Parathyroid adenoma (tissue), 2 donors: ENCODE results near the gene SEMA4B.

Experiments
- H2AFZ ChIP-seq: fragments of 300-600 bp; sonication (generic); one replicate; pipeline ENCODE4 v1.7.0; 2017; ENCODE audit warnings: antibody characterized with exemption, mild to moderate bottlenecking
- H3K27ac ChIP-seq: fragments of 300-600 bp; sonication (generic); one replicate; pipeline ENCODE4 v1.7.0; 2017
- H3K27me3 ChIP-seq: fragments of 300-600 bp; sonication (generic); one replicate; pipeline ENCODE4 v1.7.0; 2017; ENCODE audit warnings: low read length; ENCODE audit not compliant: control insufficient read depth, insufficient read depth
- H3K36me3 ChIP-seq: fragments of 300-600 bp; sonication (generic); one replicate; pipeline ENCODE4 v1.7.0; 2017; ENCODE audit warnings: low read length; ENCODE audit not compliant: control insufficient read depth, insufficient read depth
- H3K4me1 ChIP-seq: fragments of 300-600 bp; sonication (generic); one replicate; pipeline ENCODE4 v1.7.0; 2017; ENCODE audit warnings: control low read depth
- H3K4me2 ChIP-seq: fragments of 300-600 bp; sonication (generic); one replicate; pipeline ENCODE4 v1.7.0; 2017; ENCODE audit warnings: low read length
- H3K4me3 ChIP-seq: fragments of 300-600 bp; sonication (generic); one replicate; pipeline ENCODE4 v1.7.0; 2017; ENCODE audit warnings: low read depth, low read length
- H3K79me2 ChIP-seq: fragments of 300-600 bp; sonication (generic); one replicate; pipeline ENCODE4 v1.7.0; 2017; ENCODE audit warnings: control low read depth
- H3K9ac ChIP-seq: fragments of 300-600 bp; sonication (generic); one replicate; pipeline ENCODE4 v1.7.0; 2017; ENCODE audit warnings: mild to moderate bottlenecking
- H3K9me3 ChIP-seq: fragments of 300-600 bp; sonication (generic); one replicate; pipeline ENCODE4 v1.7.0; 2017; ENCODE audit warnings: low read length; ENCODE audit not compliant: control insufficient read depth
- TF ChIP-seq, protein P1 (sequence below): fragments of 300-600 bp; sonication (generic); IDR thresholded peaks from one replicate; pipeline ENCODE4 v1.7.0; 2017; ENCODE audit warnings: antibody characterized with exemption, mild to moderate bottlenecking
- donor health status: primary hyperparathyroidism.

SEMA4B gene

DNA sequence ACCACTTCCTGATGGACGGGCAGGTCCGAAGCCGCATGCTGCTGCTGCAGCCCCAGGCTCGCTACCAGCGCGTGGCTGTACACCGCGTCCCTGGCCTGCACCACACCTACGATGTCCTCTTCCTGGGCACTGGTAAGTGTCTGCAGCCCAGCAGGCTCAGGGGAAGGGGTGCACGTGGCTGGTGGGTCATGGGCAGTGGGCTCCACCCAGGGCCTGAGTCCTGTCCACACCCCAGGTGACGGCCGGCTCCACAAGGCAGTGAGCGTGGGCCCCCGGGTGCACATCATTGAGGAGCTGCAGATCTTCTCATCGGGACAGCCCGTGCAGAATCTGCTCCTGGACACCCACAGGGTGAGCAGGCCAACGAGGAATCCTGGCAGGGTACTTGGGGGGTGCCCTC lies 23.9 kb downstream of the SEMA4B start:
- TF ChIP-seq, protein P1, sequence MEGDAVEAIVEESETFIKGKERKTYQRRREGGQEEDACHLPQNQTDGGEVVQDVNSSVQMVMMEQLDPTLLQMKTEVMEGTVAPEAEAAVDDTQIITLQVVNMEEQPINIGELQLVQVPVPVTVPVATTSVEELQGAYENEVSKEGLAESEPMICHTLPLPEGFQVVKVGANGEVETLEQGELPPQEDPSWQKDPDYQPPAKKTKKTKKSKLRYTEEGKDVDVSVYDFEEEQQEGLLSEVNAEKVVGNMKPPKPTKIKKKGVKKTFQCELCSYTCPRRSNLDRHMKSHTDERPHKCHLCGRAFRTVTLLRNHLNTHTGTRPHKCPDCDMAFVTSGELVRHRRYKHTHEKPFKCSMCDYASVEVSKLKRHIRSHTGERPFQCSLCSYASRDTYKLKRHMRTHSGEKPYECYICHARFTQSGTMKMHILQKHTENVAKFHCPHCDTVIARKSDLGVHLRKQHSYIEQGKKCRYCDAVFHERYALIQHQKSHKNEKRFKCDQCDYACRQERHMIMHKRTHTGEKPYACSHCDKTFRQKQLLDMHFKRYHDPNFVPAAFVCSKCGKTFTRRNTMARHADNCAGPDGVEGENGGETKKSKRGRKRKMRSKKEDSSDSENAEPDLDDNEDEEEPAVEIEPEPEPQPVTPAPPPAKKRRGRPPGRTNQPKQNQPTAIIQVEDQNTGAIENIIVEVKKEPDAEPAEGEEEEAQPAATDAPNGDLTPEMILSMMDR = no peak
- no peaks in the 10 kb centered on the region for H3K36me3 ChIP-seq

GRCh38 chr15:90225504-90226234 lies 24.5 kb downstream of the SEMA4B start:
- no peaks in the 10 kb centered on the region for H3K27me3 ChIP-seq
- no peaks in the 10 kb centered on the region for H3K36me3 ChIP-seq
- TF ChIP-seq, protein P1 = no peak
- no peak overlapping the region for H3K27ac ChIP-seq
- H3K9ac ChIP-seq = no peak overlapping the region
- no peaks in the 10 kb centered on the region for H3K79me2 ChIP-seq
- H3K9me3 ChIP-seq = no peaks in the 10 kb centered on the region
- H2AFZ ChIP-seq = no peak overlapping the region
- H3K4me3 ChIP-seq = no peak overlapping the region
- no peak overlapping the region for H3K4me2 ChIP-seq
- H3K4me1 ChIP-seq = peaks cover 15% of the 10 kb centered on the region

More for the DNA sequence above, 23.9 kb downstream of the SEMA4B start:
- Histone ChIP-seq H3K4me1 (peaks cover 14% of the 10 kb centered on the region), H3K27me3 (no peaks in the 10 kb centered on the region), H3K4me2 (no peak overlapping the region), H3K4me3 (no peak overlapping the region), H2AFZ (no peak overlapping the region), H3K9ac (no peak overlapping the region), H3K79me2 (no peaks in the 10 kb centered on the region), H3K27ac (no peak overlapping the region), H3K9me3 (no peaks in the 10 kb centered on the region)

DNA sequence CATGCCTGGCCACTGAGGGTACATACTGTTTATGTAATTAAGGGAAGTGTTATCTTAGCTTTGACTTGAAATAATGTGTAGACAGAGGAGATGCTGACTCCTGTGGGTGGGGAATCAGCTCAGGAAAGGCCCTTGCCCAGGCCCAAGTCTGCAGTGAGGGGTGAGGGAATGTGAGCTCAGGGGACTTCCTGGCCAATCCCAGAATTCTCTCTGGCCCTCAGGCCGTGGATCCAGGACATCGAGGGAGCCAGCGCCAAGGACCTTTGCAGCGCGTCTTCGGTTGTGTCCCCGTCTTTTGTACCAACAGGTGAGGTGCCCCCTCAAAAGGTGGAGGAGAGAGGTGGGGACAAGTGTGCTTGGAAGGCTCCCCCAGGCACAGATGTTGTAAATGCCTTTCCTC lies 26.2 kb downstream of the SEMA4B start:
- no peak overlapping the region for H3K9ac ChIP-seq
- no peaks in the 10 kb centered on the region for H3K79me2 ChIP-seq
- peaks cover 9% of the 10 kb centered on the region for H3K4me1 ChIP-seq
- no peak overlapping the region for H3K4me3 ChIP-seq
- no peaks in the 10 kb centered on the region for H3K9me3 ChIP-seq
- H3K36me3 ChIP-seq = no peaks in the 10 kb centered on the region
- no peak overlapping the region for H3K27ac ChIP-seq
- no peaks in the 10 kb centered on the region for H3K27me3 ChIP-seq
- no peak overlapping the region for H3K4me2 ChIP-seq
- TF ChIP-seq, protein P1 = no peak
- H2AFZ ChIP-seq = no peak overlapping the region

DNA sequence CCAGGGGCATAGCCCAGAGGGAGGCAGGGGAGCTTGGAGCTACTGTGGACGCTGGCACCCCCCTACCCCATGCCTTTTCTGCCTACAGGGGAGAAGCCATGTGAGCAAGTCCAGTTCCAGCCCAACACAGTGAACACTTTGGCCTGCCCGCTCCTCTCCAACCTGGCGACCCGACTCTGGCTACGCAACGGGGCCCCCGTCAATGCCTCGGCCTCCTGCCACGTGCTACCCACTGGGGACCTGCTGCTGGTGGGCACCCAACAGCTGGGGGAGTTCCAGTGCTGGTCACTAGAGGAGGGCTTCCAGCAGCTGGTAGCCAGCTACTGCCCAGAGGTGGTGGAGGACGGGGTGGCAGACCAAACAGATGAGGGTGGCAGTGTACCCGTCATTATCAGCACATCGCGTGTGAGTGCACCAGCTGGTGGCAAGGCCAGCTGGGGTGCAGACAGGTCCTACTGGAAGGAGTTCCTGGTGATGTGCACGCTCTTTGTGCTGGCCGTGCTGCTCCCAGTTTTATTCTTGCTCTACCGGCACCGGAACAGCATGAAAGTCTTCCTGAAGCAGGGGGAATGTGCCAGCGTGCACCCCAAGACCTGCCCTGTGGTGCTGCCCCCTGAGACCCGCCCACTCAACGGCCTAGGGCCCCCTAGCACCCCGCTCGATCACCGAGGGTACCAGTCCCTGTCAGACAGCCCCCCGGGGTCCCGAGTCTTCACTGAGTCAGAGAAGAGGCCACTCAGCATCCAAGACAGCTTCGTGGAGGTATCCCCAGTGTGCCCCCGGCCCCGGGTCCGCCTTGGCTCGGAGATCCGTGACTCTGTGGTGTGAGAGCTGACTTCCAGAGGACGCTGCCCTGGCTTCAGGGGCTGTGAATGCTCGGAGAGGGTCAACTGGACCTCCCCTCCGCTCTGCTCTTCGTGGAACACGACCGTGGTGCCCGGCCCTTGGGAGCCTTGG lies 27.0 kb downstream of the SEMA4B start:
- no peaks in the 10 kb centered on the region for H3K27me3 ChIP-seq
- TF ChIP-seq, protein P1 = no peak
- no peaks in the 10 kb centered on the region for H3K79me2 ChIP-seq
- no peak overlapping the region for H3K9ac ChIP-seq
- H3K4me1 ChIP-seq = peaks cover 9% of the 10 kb centered on the region
- no peak overlapping the region for H3K4me3 ChIP-seq
- no peaks in the 10 kb centered on the region for H3K36me3 ChIP-seq
- no peak overlapping the region for H2AFZ ChIP-seq
- no peak overlapping the region for H3K27ac ChIP-seq
- H3K9me3 ChIP-seq = no peaks in the 10 kb centered on the region
- no peak overlapping the region for H3K4me2 ChIP-seq
